Measurements from ENCODE around the gene ROBO2. TPM values are rescaled to one million over a fixed set of nuclear protein-coding genes. Genes with fewer than 3 reads are reported as not detected.

Gene ROBO2
- polyA plus RNA-seq, 3 donors from 2014 or later = not detected

GRCh38 chr3:77191640-77192039, 151.7 kb downstream of the ROBO2 start:
- Mint-ChIP-seq H3K36me3 (no peaks in the 10 kb centered on the region), H3K4me1 (no peaks in the 10 kb centered on the region), H3K27me3 (ENCODE audit: low read depth in 3 of 3) (no peaks in the 10 kb centered on the region), H3K9me3 (peaks cover 2 to 46% (median 9%) of the 10 kb centered on the region in 6 donors), H3K27ac (no peak overlapping the region), H3K4me3 (no peak overlapping the region)
- DNase-seq = no peak

GRCh38 chr3:77195766-77196545, 156.1 kb downstream of the ROBO2 start:
- Mint-ChIP-seq H3K27ac (no peak overlapping the region), H3K4me1 (no peaks in the 10 kb centered on the region), H3K36me3 (no peaks in the 10 kb centered on the region), H3K27me3 (ENCODE audit: low read depth in 3 of 3) (no peaks in the 10 kb centered on the region), H3K4me3 (no peak overlapping the region), H3K9me3 (peaks cover 6 to 43% (median 14%) of the 10 kb centered on the region in 6 donors)
- no peak for DNase-seq

- no peaks in the 10 kb centered on the region for H3K36me3 Mint-ChIP-seq
- no peak overlapping the region for H3K27ac Mint-ChIP-seq
- no peaks in the 10 kb centered on the region for H3K4me1 Mint-ChIP-seq
- peaks cover 6 to 32% (median 12%) of the 10 kb centered on the region in 6 donors for H3K9me3 Mint-ChIP-seq
- no peak overlapping the region for H3K4me3 Mint-ChIP-seq
- DNase-seq = no peak
- H3K27me3 Mint-ChIP-seq (ENCODE audit: low read depth in 3 of 3) = no peaks in the 10 kb centered on the region
Observed at GRCh38 chr3:77197408-77197807, 157.5 kb downstream of the ROBO2 start.

- Mint-ChIP-seq H3K4me3 (no peak overlapping the region), H3K4me1 (no peaks in the 10 kb centered on the region), H3K36me3 (no peaks in the 10 kb centered on the region), H3K27ac (no peak overlapping the region), H3K9me3 (peaks cover 0 to 32% (median 11%) of the 10 kb centered on the region in 6 donors), H3K27me3 (ENCODE audit: low read depth in 3 of 3) (peaks cover 0 to 3% (median 1%) of the 10 kb centered on the region in 3 donors)
- DNase-seq = no peak
Observed at GRCh38 chr3:77203851-77204250, 164.0 kb downstream of the ROBO2 start.

- Mint-ChIP-seq H3K9me3 (peaks cover 0 to 32% (median 10%) of the 10 kb centered on the region in 6 donors), H3K36me3 (no peaks in the 10 kb centered on the region), H3K4me3 (no peak overlapping the region), H3K27me3 (ENCODE audit: low read depth in 3 of 3) (peaks cover 0 to 3% (median 1%) of the 10 kb centered on the region in 3 donors), H3K27ac (no peak overlapping the region), H3K4me1 (no peaks in the 10 kb centered on the region)
- no peak for DNase-seq
Observed at GRCh38 chr3:77204788-77205187, 164.9 kb downstream of the ROBO2 start.

- H3K9me3 Mint-ChIP-seq = peaks cover 2 to 28% (median 8%) of the 10 kb centered on the region in 6 donors
- no peak for DNase-seq
- no peaks in the 10 kb centered on the region for H3K36me3 Mint-ChIP-seq
- peaks cover 0 to 1% (median under 1%) of the 10 kb centered on the region in 3 donors for H3K27me3 Mint-ChIP-seq (ENCODE audit: low read depth in 3 of 3)
- H3K4me1 Mint-ChIP-seq = no peaks in the 10 kb centered on the region
- no peak overlapping the region for H3K4me3 Mint-ChIP-seq
- no peak overlapping the region for H3K27ac Mint-ChIP-seq
Observed at GRCh38 chr3:77207753-77208152, 167.9 kb downstream of the ROBO2 start.

- no peaks in the 10 kb centered on the region for H3K27me3 Mint-ChIP-seq (ENCODE audit: low read depth in 3 of 3)
- no peak for DNase-seq
- no peaks in the 10 kb centered on the region for H3K4me1 Mint-ChIP-seq
- no peak overlapping the region for H3K4me3 Mint-ChIP-seq
- H3K27ac Mint-ChIP-seq = no peak overlapping the region
- peaks cover 7 to 23% (median 10%) of the 10 kb centered on the region in 6 donors for H3K9me3 Mint-ChIP-seq
- H3K36me3 Mint-ChIP-seq = peaks cover 0 to 3% (median 0%) of the 10 kb centered on the region in 3 donors
Observed at GRCh38 chr3:77222701-77223100, 182.8 kb downstream of the ROBO2 start.

GRCh38 chr3:77227567-77227966, 187.7 kb downstream of the ROBO2 start:
- no peaks in the 10 kb centered on the region for H3K4me1 Mint-ChIP-seq
- no peak overlapping the region for H3K27ac Mint-ChIP-seq
- DNase-seq = no peak
- H3K27me3 Mint-ChIP-seq (ENCODE audit: low read depth in 3 of 3) = peaks cover 0 to 2% (median 0%) of the 10 kb centered on the region in 3 donors
- H3K36me3 Mint-ChIP-seq = peaks cover 0 to 3% (median 0%) of the 10 kb centered on the region in 3 donors
- peaks cover 5 to 20% (median 13%) of the 10 kb centered on the region in 6 donors for H3K9me3 Mint-ChIP-seq
- H3K4me3 Mint-ChIP-seq = no peak overlapping the region

GRCh38 chr3:77232557-77232956, 192.7 kb downstream of the ROBO2 start:
- Mint-ChIP-seq H3K4me1 (no peaks in the 10 kb centered on the region), H3K27ac (no peak overlapping the region), H3K36me3 (no peaks in the 10 kb centered on the region), H3K9me3 (peaks cover 7 to 23% (median 11%) of the 10 kb centered on the region in 6 donors), H3K27me3 (ENCODE audit: low read depth in 3 of 3) (peaks cover 0 to 3% (median 2%) of the 10 kb centered on the region in 3 donors), H3K4me3 (no peak overlapping the region)
- DNase-seq = no peak

- Mint-ChIP-seq H3K27me3 (ENCODE audit: low read depth in 3 of 3) (peaks cover 0 to 3% (median 2%) of the 10 kb centered on the region in 3 donors), H3K4me3 (no peak overlapping the region), H3K4me1 (no peaks in the 10 kb centered on the region), H3K27ac (no peak overlapping the region), H3K36me3 (no peaks in the 10 kb centered on the region), H3K9me3 (peaks cover 9 to 32% (median 15%) of the 10 kb centered on the region in 6 donors)
- no peak for DNase-seq
Observed at GRCh38 chr3:77234004-77234403, 194.1 kb downstream of the ROBO2 start.

GRCh38 chr3:77236118-77236517, 196.2 kb downstream of the ROBO2 start:
- H3K27ac Mint-ChIP-seq = no peak overlapping the region

GRCh38 chr3:77240072-77240650, 200.3 kb downstream of the ROBO2 start:
- H3K27ac Mint-ChIP-seq = no peak overlapping the region
- H3K36me3 Mint-ChIP-seq = peaks cover 0 to 4% (median 0%) of the 10 kb centered on the region in 3 donors
- H3K9me3 Mint-ChIP-seq = peaks cover 4 to 33% (median 17%) of the 10 kb centered on the region in 6 donors
- H3K4me1 Mint-ChIP-seq = no peaks in the 10 kb centered on the region
- H3K27me3 Mint-ChIP-seq (ENCODE audit: low read depth in 3 of 3) = peaks cover 0 to 3% (median 2%) of the 10 kb centered on the region in 3 donors
- H3K4me3 Mint-ChIP-seq = no peak overlapping the region
- DNase-seq = no peak

More at GRCh38 chr3:77236118-77236517, 196.2 kb downstream of the ROBO2 start:
- Mint-ChIP-seq H3K4me3 (no peak overlapping the region), H3K4me1 (no peaks in the 10 kb centered on the region), H3K27me3 (ENCODE audit: low read depth in 3 of 3) (peaks cover 2 to 3% (median 2%) of the 10 kb centered on the region in 3 donors), H3K9me3 (peaks cover 9 to 40% (median 16%) of the 10 kb centered on the region in 6 donors), H3K36me3 (no peaks in the 10 kb centered on the region)
- DNase-seq = no peak

- peaks cover 3 to 41% (median 18%) of the 10 kb centered on the region in 6 donors for H3K9me3 Mint-ChIP-seq
- H3K27me3 Mint-ChIP-seq (ENCODE audit: low read depth in 3 of 3) = peaks cover 0 to 2% (median 0%) of the 10 kb centered on the region in 3 donors
- H3K4me1 Mint-ChIP-seq = no peaks in the 10 kb centered on the region
- no peak for DNase-seq
- H3K4me3 Mint-ChIP-seq = no peak overlapping the region
- H3K27ac Mint-ChIP-seq = no peak overlapping the region
- peaks cover 0 to 4% (median 0%) of the 10 kb centered on the region in 3 donors for H3K36me3 Mint-ChIP-seq
Observed at GRCh38 chr3:77242371-77242770, 202.5 kb downstream of the ROBO2 start.

GRCh38 chr3:77244981-77245380, 205.1 kb downstream of the ROBO2 start:
- H3K27ac Mint-ChIP-seq = no peak overlapping the region
- no peaks in the 10 kb centered on the region for H3K4me1 Mint-ChIP-seq
- H3K4me3 Mint-ChIP-seq = no peak overlapping the region
- H3K36me3 Mint-ChIP-seq = peaks cover 0 to 4% (median 0%) of the 10 kb centered on the region in 3 donors
- DNase-seq = no peak
- peaks cover 6 to 35% (median 18%) of the 10 kb centered on the region in 6 donors for H3K9me3 Mint-ChIP-seq
- H3K27me3 Mint-ChIP-seq (ENCODE audit: low read depth in 3 of 3) = no peaks in the 10 kb centered on the region

Measured in immature natural killer cell (primary cell).